ENCODE measurements around the gene LRRC42. TPM values are rescaled to one million over a fixed set of nuclear protein-coding genes. Genes with fewer than 3 reads are reported as not detected.

The LRRC42 gene
- total RNA-seq, 1 experiment from 2014 or later, result 50.7 TPM

- H3K27ac ChIP-seq, result no peak overlapping the region
- H3K4me3 ChIP-seq, result no peak overlapping the region
- no peaks in the 10 kb centered on the region for H3K27me3 ChIP-seq
- H3K36me3 ChIP-seq, result no peaks in the 10 kb centered on the region
- H3K9me3 ChIP-seq (replicated peaks), result no peaks in the 10 kb centered on the region
- H3K4me1 ChIP-seq, result no peaks in the 10 kb centered on the region
- DNase-seq, result no peak
Measured at GRCh38 chr1:54013393-54014008, 67.4 kb downstream of the LRRC42 start.

DNA sequence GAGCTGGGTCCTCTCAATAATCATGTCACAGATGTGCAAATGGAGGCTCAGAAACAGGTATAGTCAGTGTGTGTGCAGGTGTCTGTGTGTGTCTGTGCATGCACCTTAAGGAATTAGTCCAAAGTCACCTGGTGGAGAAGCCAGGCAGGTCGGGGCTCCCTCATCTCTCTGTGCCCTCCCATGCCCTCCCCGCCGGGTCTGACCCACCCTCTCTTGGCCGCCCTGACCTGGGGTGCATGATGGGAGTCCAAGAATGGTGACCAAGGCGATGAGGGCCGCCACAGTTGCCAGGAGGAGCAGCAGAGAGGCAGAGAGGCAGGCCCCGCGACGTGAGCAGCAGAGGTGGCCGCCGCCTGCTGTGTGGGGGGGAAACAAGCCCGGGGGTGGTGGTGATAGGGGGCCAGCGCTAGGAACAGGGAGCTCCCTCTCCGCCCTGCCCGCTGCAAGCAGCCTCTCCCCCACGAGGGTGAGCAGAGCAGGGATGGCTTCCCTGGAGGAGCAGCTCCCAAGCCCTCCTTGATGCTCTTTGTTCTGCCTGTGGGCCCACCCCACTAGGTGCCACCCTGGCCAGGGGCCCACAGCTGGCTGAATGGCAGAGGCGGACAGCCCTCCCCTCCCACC lies 68.0 kb downstream of the LRRC42 start:
- DNase-seq, result no peak
- H3K27me3 ChIP-seq, result no peaks in the 10 kb centered on the region
- H3K4me1 ChIP-seq, result no peaks in the 10 kb centered on the region
- H3K27ac ChIP-seq, result no peak overlapping the region
- H3K36me3 ChIP-seq, result no peaks in the 10 kb centered on the region
- H3K4me3 ChIP-seq, result no peak overlapping the region
- no peaks in the 10 kb centered on the region for H3K9me3 ChIP-seq (replicated peaks)

DNA sequence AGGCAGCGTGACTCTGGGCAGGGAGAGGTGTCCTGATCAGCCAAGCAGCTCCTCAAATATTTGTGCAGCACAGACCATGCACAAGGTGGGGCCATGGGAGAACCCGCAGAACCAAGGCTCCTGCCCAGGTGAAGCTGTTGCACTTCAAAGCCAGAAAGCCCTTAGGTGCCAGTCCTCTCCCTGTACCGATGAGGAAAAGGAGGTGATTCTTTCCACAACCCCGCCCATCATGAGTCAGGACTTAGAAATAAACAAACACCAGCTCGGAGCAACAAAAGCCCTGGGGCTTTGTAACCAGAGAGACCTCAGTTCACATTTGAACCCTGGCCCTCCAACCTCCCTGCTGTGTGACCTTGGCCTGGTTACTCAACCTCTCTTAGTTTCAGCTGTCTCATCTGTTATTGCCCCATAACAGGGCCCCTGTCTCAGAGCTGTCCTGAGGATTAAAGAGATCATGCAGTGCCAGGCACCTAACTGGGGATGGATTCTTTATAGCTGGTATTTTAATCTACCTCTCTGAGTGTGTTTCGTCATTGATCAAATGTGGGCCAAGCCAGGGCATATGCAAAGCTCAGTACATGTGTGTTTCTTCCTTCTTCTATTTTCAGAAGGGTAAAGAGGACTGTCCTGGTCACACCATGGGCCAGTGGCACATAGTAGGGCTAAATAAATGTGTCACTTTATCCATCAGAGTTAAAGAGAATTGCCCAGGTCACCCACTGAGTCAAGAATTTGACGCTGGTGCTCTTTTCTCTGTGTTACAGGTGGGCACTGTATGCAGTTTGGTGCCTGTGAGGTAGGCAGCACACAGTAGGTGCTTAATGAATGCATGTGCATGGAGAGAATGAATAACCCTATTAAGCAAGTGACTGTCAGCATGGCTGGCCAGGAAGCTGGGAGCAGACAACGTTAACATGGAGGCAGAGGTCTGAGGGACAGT lies 70.5 kb downstream of the LRRC42 start:
- H3K9me3 ChIP-seq (replicated peaks), result no peaks in the 10 kb centered on the region
- H3K27me3 ChIP-seq, result no peaks in the 10 kb centered on the region
- H3K27ac ChIP-seq, result no peak overlapping the region
- H3K4me1 ChIP-seq, result no peaks in the 10 kb centered on the region
- peak in 1 of 2 experiments; percentile 16 for DNase-seq
- H3K36me3 ChIP-seq, result no peaks in the 10 kb centered on the region
- no peak overlapping the region for H3K4me3 ChIP-seq

Other genes starting within 250 kb of the LRRC42 start
- gene GLIS1, start 207.2 kb upstream of the LRRC42 start, total RNA-seq (2014; rRNA removed; shearing (Covaris generic)), result not detected in 2 replicates
- 96.4 and 107 TPM in 2 replicates for gene NDC1, start 108.1 kb upstream of the LRRC42 start, total RNA-seq (2014; rRNA removed; shearing (Covaris generic))
- 16.7 and 17.0 TPM in 2 replicates for gene YIPF1, start 56.6 kb upstream of the LRRC42 start, total RNA-seq (2014; rRNA removed; shearing (Covaris generic))
- gene DIO1, start 52.2 kb upstream of the LRRC42 start, total RNA-seq (2014; rRNA removed; shearing (Covaris generic)), result not detected in 2 replicates
- gene IFT25, start 651 bp upstream of the LRRC42 start, total RNA-seq (2014; rRNA removed; shearing (Covaris generic)), result 110 and 119 TPM in 2 replicates
- not detected in 2 replicates for gene LDLRAD1, start 71.8 kb downstream of the LRRC42 start, total RNA-seq (2014; rRNA removed; shearing (Covaris generic))
- 132 and 135 TPM in 2 replicates for gene TMEM59, start 106.9 kb downstream of the LRRC42 start, total RNA-seq (2014; rRNA removed; shearing (Covaris generic))
- gene TCEANC2, start 107.3 kb downstream of the LRRC42 start, total RNA-seq (2014; rRNA removed; shearing (Covaris generic)), result 6.3 and 7.8 TPM in 2 replicates
- not detected in 2 replicates for gene CDCP2, start 206.7 kb downstream of the LRRC42 start, total RNA-seq (2014; rRNA removed; shearing (Covaris generic))

All from SJCRH30 (cell line).